Prostate gland (tissue), 2 donors: ENCODE results near the gene PES1.

Experiments
- CTCF ChIP-seq, 4 experiments: fragments of 200-600 bp in 2 of 4; fragments of 450-650 bp in 2 of 4; sonication (generic) in 2 of 4; IDR thresholded peaks; 1 replicate in 3 of 4; 2 replicates in 1 of 4; pipeline ENCODE4 v1.5.1; 2016 to 2019; ENCODE audit warnings: antibody characterized with exemption in 4 of 4, mild to moderate bottlenecking in 2 of 4, moderate library complexity in 2 of 4
- POLR2AphosphoS5 ChIP-seq: sonication (generic); formaldehyde crosslinking; IDR thresholded peaks from one replicate; pipeline ENCODE4 v1.6.1; 2017; ENCODE audit warnings: antibody characterized with exemption

- TF ChIP-seq POLR2AphosphoS5 (no peak), CTCF (IDR thresholded peaks at IDR 0.05) (no peak)
These were observed 4.5 kb upstream of the PES1 start for GRCh38 chr22:30596199-30596598.
